ENCODE results near the gene GOSR2.
"Not testable (repeated sequence)": the region's sequence is repeated elsewhere in the genome, so short reads cannot be mapped to it uniquely, and the experiment has no call there.

The GOSR2 gene

GRCh38 chr17:46964315-46965265 is 41.6 kb downstream of the GOSR2 start:
- peak in 2 of 4 experiments; percentile 28 to 44 for DNase-seq

DNA sequence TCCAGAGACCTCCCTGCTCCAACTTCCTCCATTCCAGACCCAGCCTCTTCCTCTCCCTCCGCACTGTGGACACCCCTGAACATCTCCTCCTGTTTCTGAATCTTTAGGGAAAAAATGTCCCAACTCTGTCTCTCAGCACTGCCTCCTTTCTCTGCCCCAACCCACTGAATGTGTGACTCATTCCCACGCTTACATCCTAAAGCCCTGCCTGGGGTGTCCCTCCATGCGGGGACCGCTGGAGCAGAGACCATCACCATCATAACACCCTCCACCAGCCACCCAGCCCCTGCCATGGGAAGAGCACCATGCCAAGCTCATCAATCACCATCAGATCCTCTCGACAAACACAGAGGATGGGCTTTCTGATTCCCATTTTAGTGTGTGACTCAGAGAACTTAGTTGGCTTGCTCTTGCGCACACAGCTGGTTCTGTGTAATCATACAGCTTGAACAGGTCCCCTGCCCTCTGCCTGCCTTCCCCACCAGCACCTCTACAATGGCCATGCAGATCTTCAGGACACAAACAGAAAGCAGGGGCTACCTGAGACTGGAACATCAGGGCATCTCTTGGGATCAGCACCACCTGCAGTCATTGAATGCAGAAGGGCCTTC is 45.4 kb downstream of the GOSR2 start:
- no peak for DNase-seq

GRCh38 chr17:46968896-46969295 is 45.9 kb downstream of the GOSR2 start:
- DNase-seq, result no peak

- no peak for DNase-seq
These were observed 48.8 kb downstream of the GOSR2 start for GRCh38 chr17:46971647-46972300.

GRCh38 chr17:46972346-46972745 is 49.4 kb downstream of the GOSR2 start:
- DNase-seq, result no peak

DNA sequence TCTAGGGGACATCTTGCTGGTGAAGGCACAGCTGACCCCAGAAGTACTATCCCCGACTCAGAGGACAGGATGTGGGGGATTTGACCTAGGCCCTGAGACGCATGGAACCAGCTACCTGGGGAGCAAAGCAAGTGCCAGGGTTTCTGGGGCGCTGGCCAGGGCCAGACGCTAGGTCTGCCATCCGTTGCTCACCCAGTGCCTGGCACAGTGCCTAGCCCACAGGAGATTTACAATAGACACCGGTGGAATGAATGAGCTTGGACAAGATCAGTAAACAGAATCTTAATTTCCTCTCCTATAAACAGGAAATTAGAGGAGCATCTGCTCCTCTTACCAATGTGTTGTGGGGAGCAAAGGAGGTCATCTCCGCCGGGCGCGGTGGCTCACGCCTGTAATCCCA is 51.1 kb downstream of the GOSR2 start:
- no peak for DNase-seq

DNA sequence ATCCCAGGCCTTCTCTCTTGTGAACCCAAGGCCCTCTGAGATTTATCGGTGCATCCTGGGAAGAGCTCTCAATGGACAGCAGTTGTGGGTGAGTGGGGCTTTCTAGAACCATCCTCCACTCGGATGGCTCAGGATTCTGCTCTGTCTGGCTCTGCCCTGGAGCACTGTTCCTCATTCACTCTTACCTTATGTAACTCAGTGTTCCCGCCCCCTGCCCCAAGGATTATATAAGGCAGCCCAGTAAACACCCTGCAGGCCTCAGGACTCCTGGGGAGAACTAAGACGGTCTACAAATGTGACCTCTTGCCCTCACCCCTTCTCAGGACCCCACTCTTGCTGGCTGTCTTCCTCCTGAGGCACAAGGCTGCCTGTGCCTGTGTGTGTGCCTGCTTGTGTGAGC is 52.3 kb downstream of the GOSR2 start:
- DNase-seq, result peak in 1 of 4 experiments; percentile 6

GRCh38 chr17:46976626-46977270 is 53.8 kb downstream of the GOSR2 start:
- no peak for DNase-seq

- DNase-seq, result no peak
These were observed 54.4 kb downstream of the GOSR2 start for GRCh38 chr17:46977348-46977747.

- no peak for DNase-seq
These were observed 55.0 kb downstream of the GOSR2 start for GRCh38 chr17:46977750-46978488.

DNA sequence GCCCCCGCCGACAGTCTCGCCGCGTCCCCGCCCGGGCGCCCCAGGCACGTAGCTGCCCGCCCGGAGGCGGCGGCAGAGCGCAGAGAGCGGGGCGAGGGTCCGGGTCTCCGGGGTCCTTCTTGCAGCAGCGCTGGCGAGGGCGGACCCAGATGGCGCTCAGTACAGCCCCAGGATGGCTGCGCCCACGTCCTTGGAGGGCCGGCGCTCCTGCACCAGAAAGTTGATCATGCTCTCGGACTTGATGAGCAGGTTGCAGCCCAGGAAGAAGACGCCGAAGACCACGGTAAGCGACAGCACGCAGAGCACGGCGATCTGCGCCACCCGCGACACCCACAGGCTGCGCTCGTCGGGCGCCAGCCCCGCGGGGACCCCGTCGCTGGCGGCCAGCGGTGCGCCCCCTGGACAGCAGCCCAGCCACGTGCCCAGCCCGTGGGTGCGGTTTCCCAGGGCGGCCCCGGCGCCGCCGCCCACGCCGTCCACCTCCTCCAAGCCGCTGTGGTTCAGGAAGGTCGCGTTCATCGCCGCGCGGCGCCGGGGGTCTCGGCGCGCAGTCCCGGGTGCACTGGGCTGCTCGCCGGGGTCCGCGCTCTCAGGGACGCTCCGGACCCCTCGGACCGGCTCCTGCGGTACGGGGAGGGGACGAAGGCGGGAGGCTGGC is 55.7 kb downstream of the GOSR2 start:
- DNase-seq, result peak in 2 of 4 experiments; percentile 8 to 13

GRCh38 chr17:46979147-46979863 is 56.3 kb downstream of the GOSR2 start, which contains the start of gene RPRML:
TSS of gene RPRML (minus strand) at chr17:46979253. CDS start at chr17:46979007, 246 bp downstream.
- DNase-seq, result peak in 3 of 4 experiments; percentile 13 to 43 (median 23)

- DNase-seq, result no peak
These were observed 59.6 kb downstream of the GOSR2 start for GRCh38 chr17:46982577-46982976.

DNA sequence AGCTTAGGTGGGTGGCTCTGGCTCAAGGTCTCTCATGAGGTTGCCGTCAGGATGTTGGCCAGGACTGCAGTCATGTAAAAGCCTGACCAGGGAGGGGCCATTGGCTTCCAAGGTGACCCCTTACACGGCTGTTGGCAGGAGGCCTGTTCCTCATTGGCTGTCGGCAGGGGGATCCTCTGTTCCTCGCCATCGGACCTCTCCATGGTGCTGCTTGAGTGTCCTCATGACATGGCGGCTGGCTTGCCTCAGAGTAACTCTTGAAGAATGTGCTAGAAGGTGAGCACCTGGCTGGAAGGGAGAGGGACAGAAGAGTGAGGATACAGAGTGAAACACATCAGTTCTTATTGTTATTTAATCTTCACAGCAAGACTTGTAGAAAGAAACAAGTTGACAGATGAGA is 60.8 kb downstream of the GOSR2 start:
- no peak for DNase-seq

- no peak for DNase-seq
These were observed 61.4 kb downstream of the GOSR2 start for GRCh38 chr17:46984341-46984740.

DNA sequence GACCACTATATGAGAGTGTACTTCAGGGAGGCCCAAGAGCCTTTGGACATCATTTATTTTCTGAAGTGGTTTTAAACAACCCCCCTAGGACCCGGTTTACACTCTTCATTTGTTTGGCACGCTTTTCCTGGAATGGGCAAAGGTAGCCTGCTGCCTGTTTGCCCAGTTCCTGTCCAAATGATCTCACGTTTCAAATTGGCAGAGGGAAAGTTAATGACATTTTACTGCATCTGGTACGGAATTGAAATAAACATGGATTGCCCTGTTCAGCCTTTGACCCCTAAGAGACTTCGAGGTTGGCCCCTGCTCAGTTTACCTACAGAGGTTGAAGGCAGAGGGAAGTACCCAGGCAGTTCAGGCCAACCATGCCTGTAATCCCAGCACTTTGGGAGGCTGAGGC is 61.9 kb downstream of the GOSR2 start:
- DNase-seq, result no peak

DNA sequence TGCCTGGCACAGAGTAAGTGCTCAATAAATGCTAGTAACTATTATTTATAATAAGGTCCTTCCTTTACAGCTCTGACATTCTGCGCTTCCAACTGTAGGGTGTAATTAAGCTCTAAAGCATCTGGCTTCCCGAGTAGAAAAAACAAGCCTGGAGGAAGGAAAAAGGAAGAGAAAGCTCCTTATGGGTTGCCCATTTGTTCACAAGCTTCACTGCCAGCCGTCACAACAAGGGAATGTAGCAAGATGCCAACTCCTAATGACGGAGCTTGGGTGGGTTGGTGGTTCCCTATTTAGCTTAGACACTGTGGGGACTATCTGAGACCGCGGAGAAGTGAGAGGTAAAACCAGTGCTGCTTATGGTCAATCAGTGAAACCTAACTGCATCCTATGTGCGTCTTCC is 63.4 kb downstream of the GOSR2 start:
- DNase-seq, result no peak

DNA sequence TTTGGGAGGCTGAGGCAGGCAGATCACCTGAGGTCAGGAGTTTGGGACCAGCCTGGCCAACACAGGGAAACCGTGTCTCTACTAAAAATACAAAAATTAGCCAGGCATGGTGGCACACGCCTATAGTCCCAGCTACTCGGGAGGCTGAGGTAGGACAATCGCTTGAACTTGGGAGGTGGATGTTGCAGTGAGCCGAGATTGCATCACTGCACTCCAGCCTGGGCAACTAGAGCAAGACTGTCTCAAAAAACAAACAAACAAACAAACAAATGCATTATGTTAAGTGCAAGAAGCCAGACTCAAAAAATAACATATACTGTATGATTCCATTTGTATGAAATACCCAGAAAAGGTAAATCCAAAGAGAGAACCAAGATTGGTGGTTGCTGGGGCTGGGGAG is 65.0 kb downstream of the GOSR2 start:
- not testable (repeated sequence) for DNase-seq

- no peak for DNase-seq
These were observed 66.9 kb downstream of the GOSR2 start for GRCh38 chr17:46989637-46990431.

DNA sequence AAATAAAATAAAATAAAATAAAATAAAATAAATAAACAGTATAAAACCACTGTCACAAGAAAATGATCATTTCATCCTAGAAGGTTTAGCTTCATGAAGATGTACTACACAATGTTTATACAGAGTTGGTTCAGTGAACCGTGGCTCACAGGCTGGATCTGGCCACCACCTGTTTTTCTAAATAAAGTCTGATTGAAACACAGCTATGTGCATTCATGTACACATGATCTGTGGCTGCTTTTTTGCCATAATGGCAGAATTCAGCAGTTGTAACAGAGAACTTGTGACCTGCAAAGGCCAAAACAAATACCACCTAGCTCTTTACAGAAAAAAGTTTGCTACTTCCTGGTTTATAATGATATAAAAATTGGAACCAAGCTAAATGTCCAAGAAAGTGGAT is 68.7 kb downstream of the GOSR2 start:
- no peak for DNase-seq
